A673 (cell line): ENCODE results near the gene ZNF841. TPM values are rescaled to one million over a fixed set of nuclear protein-coding genes. Genes with fewer than 3 reads are reported as not detected.

Source experiments
- BruUV-seq: library from RNA; stranded (reverse); fragments of 400-500 nt; replicated peaks from 2 replicates; lab custom pipeline; 2021; lab: Mats Ljungman, UMichigan
- CTCF ChIA-PET: fragments of 300-600 bp; sonication (Branson Sonifier 250); formaldehyde crosslinking; loops from one replicate; lab custom pipeline; 2022; ENCODE audit warnings: antibody characterized with exemption; lab: Charles Lee
- POLR2A ChIA-PET: fragments of 300-600 bp; sonication (Branson Sonifier 250); formaldehyde crosslinking; loops from one replicate; lab custom pipeline; 2022; ENCODE audit warnings: antibody characterized with exemption; ENCODE audit not compliant: low non-redundant PET; lab: Charles Lee
- DNase-seq: peaks from one replicate; pipeline ENCODE4 v3.0.0-alpha.2; 2015; ENCODE audit warnings: low spot score
- H3K27ac ChIP-seq: fragments of 200-600 bp; sonication (generic); 2 replicates; pipeline ENCODE4 v1.5.1; 2016; ENCODE audit warnings: mixed run types, low read depth, mild to moderate bottlenecking, mixed read lengths, antibody characterized with exemption, low read length; ENCODE audit not compliant: poor library complexity, severe bottlenecking
- H3K27me3 ChIP-seq: fragments of 200-600 bp; sonication (generic); replicated peaks from 2 replicates; pipeline ENCODE4 v1.6.1; 2017; ENCODE audit warnings: mixed run types, low read depth, mild to moderate bottlenecking, mixed read lengths, antibody characterized with exemption, low read length; ENCODE audit not compliant: insufficient read depth, poor library complexity
- H3K36me3 ChIP-seq: fragments of 200-600 bp; sonication (generic); 2 replicates; pipeline ENCODE4 v1.6.1; 2016; ENCODE audit warnings: mixed run types, mild to moderate bottlenecking, mixed read lengths, antibody characterized with exemption, low read length; ENCODE audit not compliant: insufficient read depth, poor library complexity, severe bottlenecking
- H3K4me1 ChIP-seq: fragments of 200-600 bp; sonication (generic); 2 replicates; pipeline ENCODE4 v1.6.1; 2017; ENCODE audit warnings: mixed run types, mild to moderate bottlenecking, mixed read lengths, antibody characterized with exemption, low read length; ENCODE audit not compliant: insufficient read depth, poor library complexity, severe bottlenecking
- H3K4me3 ChIP-seq: fragments of 200-600 bp; sonication (generic); 2 replicates; pipeline ENCODE4 v1.5.1; 2016; ENCODE audit warnings: low read depth, mixed run types, mild to moderate bottlenecking, mixed read lengths, low read length; ENCODE audit not compliant: poor library complexity, severe bottlenecking
- H3K9me3 ChIP-seq: fragments of 200-600 bp; sonication (generic); 2 replicates; pipeline ENCODE4 v1.6.1; 2016; ENCODE audit warnings: mixed run types, low read depth, mild to moderate bottlenecking, mixed read lengths, antibody characterized with exemption, low read length; ENCODE audit not compliant: poor library complexity, severe bottlenecking
- CTCF ChIP-seq: fragments of 300-800, 200-600 bp; sonication (generic); conservative IDR thresholded peaks from 2 replicates; pipeline ENCODE4 v1.5.1; 2017; ENCODE audit warnings: low read depth, mild to moderate bottlenecking, antibody characterized with exemption, low read length, moderate library complexity, mixed read lengths
- EZH2 ChIP-seq: fragments of 200-600 bp; sonication (generic); IDR thresholded peaks from 2 replicates; pipeline ENCODE4 v1.6.1; 2017; ENCODE audit warnings: borderline replicate concordance, low read depth, mild to moderate bottlenecking, mixed read lengths, antibody characterized with exemption, low read length; ENCODE audit not compliant: poor library complexity, severe bottlenecking
- intact Hi-C: fragments of 100-400 bp; cut with micrococcal nuclease; formaldehyde crosslinking; loops from one replicate; pipeline ENCODE4 v1.10.0; 2022; ENCODE audit not compliant: unreplicated experiment
- total RNA-seq: library from RNA; stranded (reverse); gene quantifications from 2 replicates; pipeline ENCODE4 v1.2.3, GENCODE V29; 2021

Gene ZNF841
- total RNA-seq, 1 experiment from 2014 or later = 15.7 TPM

GRCh38 chr19:52048555-52049501, 46.7 kb downstream of the ZNF841 start, which contains the start of gene ZNF432:
Gene ZNF432 (minus strand): TSS chr19:52048838. CDS start chr19:52046868, 1,970 bp downstream.
- POLR2A ChIA-PET = interaction anchor here (0.5 to 0.6 kb wide), 3 partner anchors 90 to 1117 kb away, joined by 3 to 8 read pairs (median 4); no protein-coding TSS in a partner anchor
- Histone ChIP-seq H3K27ac (peak within 1 kb of the TSS; percentile 92), H3K9me3 (peaks cover 32% of the 10 kb centered on the region), H3K36me3 (peaks cover 32% of the 10 kb centered on the region), H3K4me3 (peak within 1 kb of the TSS; percentile 55), H3K4me1 (no peaks in the 10 kb centered on the region), H3K27me3 (no peaks in the 10 kb centered on the region)
- TF ChIP-seq EZH2 (no peak), CTCF (no peak)
- TSS peak; percentile 93 for BruUV-seq
- intact Hi-C loops = loop anchor here (2.0 kb wide), 1 partner anchor 20 kb away; the partner anchor contains the start of gene ZNF614
- peak; percentile 95 for DNase-seq
- CTCF ChIA-PET = no interaction called here

GRCh38 chr19:52039169-52039568, 56.4 kb downstream of the ZNF841 start:
- no TSS peak for BruUV-seq
- intact Hi-C loops = no loop called here
- no peak for TF ChIP-seq EZH2
- TF ChIP-seq CTCF = no peak
- Histone ChIP-seq H3K9me3 (peaks cover 67% of the 10 kb centered on the region), H3K27ac (no peak overlapping the region), H3K4me3 (no peak overlapping the region), H3K4me1 (no peaks in the 10 kb centered on the region), H3K27me3 (no peaks in the 10 kb centered on the region), H3K36me3 (peaks cover 90% of the 10 kb centered on the region)
- ChIA-PET CTCF (no interaction called here), POLR2A (no interaction called here)
- DNase-seq = no peak

- Histone ChIP-seq H3K4me3 (no peak overlapping the region), H3K27me3 (no peaks in the 10 kb centered on the region), H3K36me3 (peaks cover 69% of the 10 kb centered on the region), H3K9me3 (peaks cover 92% of the 10 kb centered on the region), H3K4me1 (no peaks in the 10 kb centered on the region), H3K27ac (no peak overlapping the region)
- intact Hi-C loops = no loop called here
- no TSS peak for BruUV-seq
- TF ChIP-seq EZH2 (no peak), CTCF (no peak)
- ChIA-PET CTCF (no interaction called here), POLR2A (no interaction called here)
- peak; percentile 6 for DNase-seq
Measured at GRCh38 chr19:52034051-52034728, 61.4 kb downstream of the ZNF841 start.
